Activated CD4-positive, alpha-beta memory T cell treated with anti-CD3 and anti-CD28 coated beads for 36 hours (primary cell): ENCODE measurements around the gene NRXN2. TPM values are rescaled to one million over a fixed set of nuclear protein-coding genes. Genes with fewer than 3 reads are reported as not detected.
"Not testable (repeated sequence)": the region's sequence is repeated elsewhere in the genome, so short reads cannot be mapped to it uniquely, and the experiment has no call there.

Experiments
- CTCF ChIA-PET: fragments of 350-600 bp; sonication (Branson Sonifier 250); formaldehyde crosslinking; loops from one replicate; lab custom pipeline; 2021; ENCODE audit warnings: antibody characterized with exemption, inconsistent platforms; lab: Charles Lee
- POLR2A ChIA-PET: fragments of 350-600 bp; sonication (Branson Sonifier 250); formaldehyde crosslinking; loops from one replicate; lab custom pipeline; 2021; ENCODE audit warnings: antibody characterized with exemption; lab: Charles Lee
- DNase-seq: peaks from one replicate; pipeline ENCODE4 v3.0.0-alpha.2; 2020
- H3K27ac Mint-ChIP-seq: one replicate; pipeline ENCODE4 v1.8.0; 2021; ENCODE audit warnings: mixed read lengths
- H3K27me3 Mint-ChIP-seq: one replicate; pipeline ENCODE4 v1.8.0; 2021; ENCODE audit warnings: mixed read lengths
- H3K36me3 Mint-ChIP-seq: one replicate; pipeline ENCODE4 v1.8.0; 2021; ENCODE audit warnings: mixed read lengths
- H3K4me1 Mint-ChIP-seq: one replicate; pipeline ENCODE4 v1.8.0; 2021; ENCODE audit warnings: low read depth, mixed read lengths
- H3K4me3 Mint-ChIP-seq: one replicate; pipeline ENCODE4 v1.8.0; 2021; ENCODE audit warnings: mild to moderate bottlenecking, mixed read lengths
- H3K9me3 Mint-ChIP-seq: one replicate; pipeline ENCODE4 v1.8.0; 2021; ENCODE audit warnings: mixed read lengths
- intact Hi-C: fragments of 100-400 bp; cut with micrococcal nuclease; formaldehyde crosslinking; loops from one replicate; pipeline ENCODE4 v1.15.1; 2023
- total RNA-seq, 2 experiments: library from RNA; stranded (reverse); gene quantifications; one replicate each; pipeline ENCODE4 v1.2.3, GENCODE V29; 2021

The NRXN2 gene
- total RNA-seq, 2 experiments from 2014 or later, result 0.31 to 0.41 TPM

DNA sequence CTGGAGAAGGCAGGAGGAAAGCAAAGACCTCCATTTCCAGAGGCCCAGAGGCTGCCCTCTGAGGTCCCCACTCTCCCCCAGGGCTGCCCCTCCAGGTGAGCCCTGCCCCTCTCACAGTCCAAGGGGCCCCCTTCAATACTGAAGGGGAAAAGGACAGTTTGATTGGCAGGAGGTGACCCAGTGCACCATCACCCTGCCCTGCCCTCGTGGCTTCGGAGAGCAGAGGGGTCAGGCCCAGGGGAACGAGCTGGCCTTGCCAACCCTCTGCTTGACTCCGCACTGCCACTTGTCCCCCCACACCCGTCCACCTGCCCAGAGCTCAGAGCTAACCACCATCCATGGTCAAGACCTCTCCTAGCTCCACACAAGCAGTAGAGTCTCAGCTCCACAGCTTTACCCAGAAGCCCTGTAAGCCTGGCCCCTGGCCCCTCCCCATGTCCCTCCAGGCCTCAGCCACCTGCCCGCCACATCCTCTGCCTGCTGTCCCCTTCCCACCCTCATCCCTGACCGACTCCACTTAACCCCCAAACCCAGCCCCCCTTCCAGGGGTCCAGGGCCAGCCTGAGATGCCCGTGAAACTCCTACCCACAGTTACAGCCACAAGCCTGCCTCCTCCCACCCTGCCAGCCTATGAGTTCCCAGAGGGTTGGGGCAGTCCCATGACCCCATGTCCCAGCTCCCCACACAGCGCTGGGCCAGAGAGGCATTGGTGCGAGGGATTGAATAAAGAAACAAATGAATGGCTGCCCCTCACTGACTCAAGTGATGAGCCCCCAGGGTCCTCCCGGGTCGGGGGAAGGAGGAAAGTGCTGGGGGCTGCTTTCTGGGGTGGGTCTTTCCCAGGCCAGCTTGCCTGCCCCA is 121.2 kb downstream of the NRXN2 start:
- intact Hi-C loops, result no loop called here
- no peak overlapping the region for H3K27ac Mint-ChIP-seq
- ChIA-PET CTCF (interaction anchor here (0.7 kb wide), 1 partner anchor 153 kb away, joined by 3 read pairs; no protein-coding TSS in a partner anchor), POLR2A (no interaction called here)
- peaks cover 2% of the 10 kb centered on the region for H3K27me3 Mint-ChIP-seq
- H3K9me3 Mint-ChIP-seq, result no peaks in the 10 kb centered on the region
- no peaks in the 10 kb centered on the region for H3K4me1 Mint-ChIP-seq
- H3K36me3 Mint-ChIP-seq, result no peaks in the 10 kb centered on the region
- no peak for DNase-seq
- H3K4me3 Mint-ChIP-seq, result no peak overlapping the region

DNA sequence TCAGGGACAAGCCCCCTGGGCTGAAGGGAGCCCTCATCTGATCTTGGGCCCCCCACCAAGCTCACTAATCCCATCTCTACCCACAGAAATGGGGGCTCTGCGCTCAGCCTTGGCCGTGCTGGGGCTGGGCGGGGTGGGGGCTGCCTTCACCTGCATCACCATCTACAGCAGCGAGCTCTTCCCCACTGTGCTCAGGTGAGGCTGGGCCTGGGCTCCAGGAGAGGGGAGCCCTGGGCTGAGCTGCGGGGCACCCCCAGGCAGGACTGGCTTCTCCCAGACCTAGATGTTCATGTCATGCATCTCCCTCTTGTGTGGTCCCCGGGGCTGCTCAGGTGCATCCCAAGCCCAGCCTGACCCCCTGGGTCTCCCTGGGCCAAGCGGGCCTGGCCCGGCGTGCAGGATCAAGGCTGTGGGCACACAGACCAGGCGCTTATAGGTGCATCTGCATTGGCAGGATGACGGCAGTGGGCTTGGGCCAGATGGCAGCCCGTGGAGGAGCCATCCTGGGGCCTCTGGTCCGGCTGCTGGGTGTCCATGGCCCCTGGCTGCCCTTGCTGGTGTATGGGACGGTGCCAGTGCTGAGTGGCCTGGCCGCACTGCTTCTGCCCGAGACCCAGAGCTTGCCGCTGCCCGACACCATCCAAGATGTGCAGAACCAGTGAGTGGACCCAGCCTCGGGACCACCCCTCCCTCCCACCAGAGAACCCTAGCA is 122.6 kb downstream of the NRXN2 start:
- intact Hi-C loops, result no loop called here
- Mint-ChIP-seq H3K4me3 (no peak overlapping the region), H3K27me3 (peaks cover 2% of the 10 kb centered on the region), H3K27ac (no peak overlapping the region), H3K9me3 (no peaks in the 10 kb centered on the region), H3K4me1 (no peaks in the 10 kb centered on the region), H3K36me3 (no peaks in the 10 kb centered on the region)
- ChIA-PET CTCF (no interaction called here), POLR2A (no interaction called here)
- no peak for DNase-seq

DNA sequence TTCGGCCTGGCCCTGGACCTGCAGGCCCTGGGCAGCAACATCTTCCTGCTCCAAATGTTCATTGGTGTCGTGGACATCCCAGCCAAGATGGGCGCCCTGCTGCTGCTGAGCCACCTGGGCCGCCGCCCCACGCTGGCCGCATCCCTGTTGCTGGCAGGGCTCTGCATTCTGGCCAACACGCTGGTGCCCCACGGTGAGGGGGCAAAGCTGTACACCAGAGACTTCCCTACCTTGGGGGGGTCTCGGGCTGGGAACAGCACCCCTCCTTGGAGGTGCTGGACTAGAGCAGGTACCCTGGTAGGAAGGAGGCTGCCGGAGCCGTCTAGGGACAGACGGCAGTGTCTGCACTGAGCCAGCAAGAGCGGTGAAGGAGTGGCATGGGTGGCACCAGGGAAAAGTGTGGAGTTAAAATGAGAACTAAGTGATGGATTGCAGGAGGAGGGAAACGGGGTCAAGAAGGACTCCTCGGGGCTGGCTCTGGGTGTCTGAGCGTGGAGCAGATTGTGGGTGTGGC is 123.2 kb downstream of the NRXN2 start:
- H3K27me3 Mint-ChIP-seq, result peaks cover 2% of the 10 kb centered on the region
- H3K4me1 Mint-ChIP-seq, result no peaks in the 10 kb centered on the region
- POLR2A ChIA-PET, result no interaction called here
- H3K4me3 Mint-ChIP-seq, result no peak overlapping the region
- H3K9me3 Mint-ChIP-seq, result no peaks in the 10 kb centered on the region
- intact Hi-C loops, result no loop called here
- no peak overlapping the region for H3K27ac Mint-ChIP-seq
- H3K36me3 Mint-ChIP-seq, result no peaks in the 10 kb centered on the region
- DNase-seq, result no peak
- CTCF ChIA-PET, result no interaction called here

DNA sequence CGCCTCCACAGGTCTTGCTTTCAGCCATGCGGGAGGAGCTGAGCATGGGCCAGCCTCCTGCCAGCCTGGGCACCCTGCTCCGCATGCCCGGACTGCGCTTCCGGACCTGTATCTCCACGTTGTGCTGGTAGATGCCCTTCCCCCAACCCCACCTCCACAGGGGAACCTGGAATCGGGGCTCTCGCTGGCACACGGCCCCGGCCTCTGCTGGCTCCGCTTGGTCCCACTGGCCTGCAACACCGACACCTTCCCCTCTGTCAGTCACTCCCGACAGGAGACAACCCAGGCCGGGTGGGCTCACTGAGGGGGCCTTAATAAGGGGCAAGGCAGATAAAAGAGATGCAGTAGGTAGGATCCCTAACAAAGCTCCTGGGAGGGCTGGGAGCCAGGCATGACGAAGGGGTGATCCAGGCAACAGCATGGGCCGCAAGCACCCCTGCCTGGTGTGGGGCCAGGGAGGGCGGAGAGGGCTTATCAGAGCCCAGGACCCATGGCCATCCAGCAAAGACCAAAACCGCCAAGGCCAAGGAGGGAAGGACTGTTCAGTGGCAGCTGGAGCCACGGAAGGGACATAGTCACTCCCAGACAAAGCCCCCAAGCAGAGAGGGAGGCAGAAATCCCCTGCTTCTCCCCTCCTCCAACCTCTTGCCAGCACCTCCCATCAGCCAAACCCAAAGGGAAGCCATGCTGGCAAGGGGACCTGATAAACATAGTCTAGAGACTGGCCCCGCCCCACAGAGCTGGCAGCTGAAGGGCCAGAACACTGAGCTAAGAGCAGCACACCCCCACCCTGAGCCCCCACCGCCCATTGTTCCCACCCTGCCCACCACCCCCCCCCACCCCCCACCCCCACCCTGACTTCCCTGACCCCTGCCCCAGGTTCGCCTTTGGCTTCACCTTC is 124.0 kb downstream of the NRXN2 start:
- H3K9me3 Mint-ChIP-seq, result no peaks in the 10 kb centered on the region
- H3K4me3 Mint-ChIP-seq, result no peak overlapping the region
- ChIA-PET POLR2A (no interaction called here), CTCF (no interaction called here)
- no peaks in the 10 kb centered on the region for H3K36me3 Mint-ChIP-seq
- H3K27me3 Mint-ChIP-seq, result no peaks in the 10 kb centered on the region
- no peak for DNase-seq
- no peak overlapping the region for H3K27ac Mint-ChIP-seq
- intact Hi-C loops, result no loop called here
- H3K4me1 Mint-ChIP-seq, result no peaks in the 10 kb centered on the region

DNA sequence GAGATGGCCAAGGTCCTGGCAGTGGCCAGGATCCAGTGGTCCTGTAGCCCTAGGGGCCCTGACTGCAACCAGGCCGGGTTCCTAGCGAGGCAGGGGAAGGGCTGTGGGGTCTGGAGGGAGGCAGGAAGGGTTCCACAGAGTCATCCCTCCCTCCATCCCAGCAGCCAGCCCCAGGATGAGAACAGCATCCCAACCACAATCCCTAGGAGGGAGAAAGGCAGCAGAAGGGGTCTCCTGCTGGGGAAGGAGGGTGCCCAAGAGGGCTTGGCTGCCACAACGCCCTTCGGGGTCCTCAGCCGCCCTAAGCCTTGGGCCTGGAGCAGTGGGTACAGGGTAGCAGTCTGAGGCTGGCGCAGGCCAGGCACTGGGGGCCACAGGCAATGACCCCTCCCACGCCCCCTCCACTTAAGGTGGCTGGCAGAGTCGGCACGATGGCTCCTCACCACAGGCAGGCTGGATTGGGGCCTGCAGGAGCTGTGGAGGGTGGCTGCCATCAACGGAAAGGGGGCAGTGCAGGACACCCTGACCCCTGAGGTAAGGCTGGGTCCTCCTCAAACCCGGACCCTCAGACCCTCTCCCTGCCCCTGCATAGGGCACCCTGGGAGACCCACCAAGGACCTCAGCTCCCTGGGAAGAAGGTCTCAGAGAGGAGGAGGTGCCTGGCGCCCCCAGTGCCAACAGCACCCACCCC is 124.7 kb downstream of the NRXN2 start:
- Mint-ChIP-seq H3K4me1 (no peaks in the 10 kb centered on the region), H3K4me3 (no peak overlapping the region), H3K36me3 (no peaks in the 10 kb centered on the region), H3K9me3 (no peaks in the 10 kb centered on the region), H3K27ac (no peak overlapping the region), H3K27me3 (no peaks in the 10 kb centered on the region)
- ChIA-PET POLR2A (no interaction called here), CTCF (interaction anchor here (0.9 to 1.2 kb wide), 2 partner anchors 54 to 149 kb away, joined by 3 read pairs; no protein-coding TSS in a partner anchor)
- intact Hi-C loops, result no loop called here
- DNase-seq, result no peak

DNA sequence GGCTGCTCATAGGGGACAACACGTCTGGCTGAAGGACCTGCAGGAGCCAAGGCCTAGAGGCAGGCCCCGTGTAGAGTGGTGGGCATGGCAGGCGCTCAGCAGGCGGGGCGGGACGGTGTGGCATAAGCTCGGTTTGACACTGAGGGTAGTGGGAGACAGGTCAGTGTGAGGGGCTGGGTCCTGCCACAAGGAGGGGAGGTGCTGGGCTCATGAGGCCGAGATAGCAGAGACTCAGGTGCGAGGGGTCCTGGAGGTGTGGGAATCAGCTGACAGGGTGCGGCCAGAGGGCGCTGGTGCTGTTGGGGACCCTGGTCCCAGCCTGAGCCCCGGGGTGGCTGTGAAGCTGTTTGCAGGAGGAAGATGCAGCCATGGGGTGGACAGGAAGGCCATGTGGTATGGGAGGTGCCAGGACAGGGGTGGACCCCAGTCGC is 125.3 kb downstream of the NRXN2 start:
- intact Hi-C loops, result no loop called here
- Mint-ChIP-seq H3K27ac (no peak overlapping the region), H3K27me3 (no peaks in the 10 kb centered on the region), H3K9me3 (no peaks in the 10 kb centered on the region), H3K36me3 (no peaks in the 10 kb centered on the region), H3K4me3 (no peak overlapping the region), H3K4me1 (no peaks in the 10 kb centered on the region)
- DNase-seq, result no peak
- ChIA-PET CTCF (interaction anchor here (0.9 to 1.2 kb wide), 2 partner anchors 55 to 149 kb away, joined by 3 read pairs; no protein-coding TSS in a partner anchor), POLR2A (no interaction called here)

DNA sequence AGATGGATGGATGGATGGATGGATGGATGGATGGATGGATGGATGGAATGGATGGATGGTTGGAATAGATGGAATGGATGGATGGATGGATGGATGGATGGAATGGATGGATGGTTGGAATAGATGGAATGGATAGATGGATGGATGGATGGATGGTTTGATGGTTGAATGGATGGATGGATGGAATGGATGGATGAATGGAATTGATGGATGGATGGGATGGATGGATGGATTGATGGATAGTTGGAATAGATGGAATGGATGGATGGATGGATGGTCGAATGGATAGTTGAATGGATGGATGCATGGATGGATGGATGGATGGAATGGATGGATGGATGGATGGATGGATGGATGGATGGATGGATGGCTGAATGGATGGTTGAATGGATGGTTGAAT is 127.1 kb downstream of the NRXN2 start:
- DNase-seq, H3K9me3 Mint-ChIP-seq, H3K27me3 Mint-ChIP-seq, H3K4me1 Mint-ChIP-seq, POLR2A ChIA-PET, CTCF ChIA-PET, intact Hi-C loops, H3K27ac Mint-ChIP-seq, H3K36me3 Mint-ChIP-seq, H3K4me3 Mint-ChIP-seq: not testable (repeated sequence)

DNA sequence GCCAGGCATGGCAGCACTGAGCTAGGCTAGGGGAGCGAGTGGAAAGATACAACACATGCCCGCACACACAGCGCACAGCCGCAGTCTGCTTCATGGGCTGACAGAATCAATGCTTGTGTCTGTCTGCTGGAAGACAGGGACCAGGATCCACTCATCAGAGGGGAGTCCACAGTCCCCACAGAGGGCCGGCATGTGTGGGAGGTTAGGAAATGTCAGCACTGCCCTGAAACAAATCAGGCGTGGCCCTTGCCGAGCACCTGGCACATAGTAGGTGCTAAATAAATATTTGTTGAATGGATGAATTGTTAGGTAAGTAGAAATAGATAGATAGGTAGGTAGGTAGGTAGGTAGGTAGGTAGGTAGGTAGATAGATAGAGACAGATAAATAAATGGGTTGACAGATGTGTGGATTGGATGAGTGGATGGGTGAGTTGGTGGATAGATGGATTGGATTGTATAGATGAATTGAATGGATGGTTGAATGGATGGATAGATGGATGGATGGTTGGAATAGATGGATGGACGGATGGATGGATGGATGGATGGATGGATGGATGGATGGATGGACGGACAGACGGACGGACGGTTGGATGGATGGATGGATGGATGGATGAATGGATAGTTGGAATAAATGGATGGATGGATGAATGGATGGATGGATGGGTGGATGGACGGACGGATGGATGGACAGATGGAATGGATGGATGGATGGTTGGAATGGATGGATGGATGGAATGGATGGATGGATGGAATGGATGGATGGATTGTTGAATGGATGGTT is 128.6 kb downstream of the NRXN2 start:
- CTCF ChIA-PET, result no interaction called here
- H3K4me1 Mint-ChIP-seq, result no peaks in the 10 kb centered on the region
- H3K27me3 Mint-ChIP-seq, result peaks cover 3% of the 10 kb centered on the region
- no peak overlapping the region for H3K27ac Mint-ChIP-seq
- no peaks in the 10 kb centered on the region for H3K36me3 Mint-ChIP-seq
- no peaks in the 10 kb centered on the region for H3K9me3 Mint-ChIP-seq
- intact Hi-C loops, result no loop called here
- POLR2A ChIA-PET, result no interaction called here
- DNase-seq, result no peak
- no peak overlapping the region for H3K4me3 Mint-ChIP-seq

DNA sequence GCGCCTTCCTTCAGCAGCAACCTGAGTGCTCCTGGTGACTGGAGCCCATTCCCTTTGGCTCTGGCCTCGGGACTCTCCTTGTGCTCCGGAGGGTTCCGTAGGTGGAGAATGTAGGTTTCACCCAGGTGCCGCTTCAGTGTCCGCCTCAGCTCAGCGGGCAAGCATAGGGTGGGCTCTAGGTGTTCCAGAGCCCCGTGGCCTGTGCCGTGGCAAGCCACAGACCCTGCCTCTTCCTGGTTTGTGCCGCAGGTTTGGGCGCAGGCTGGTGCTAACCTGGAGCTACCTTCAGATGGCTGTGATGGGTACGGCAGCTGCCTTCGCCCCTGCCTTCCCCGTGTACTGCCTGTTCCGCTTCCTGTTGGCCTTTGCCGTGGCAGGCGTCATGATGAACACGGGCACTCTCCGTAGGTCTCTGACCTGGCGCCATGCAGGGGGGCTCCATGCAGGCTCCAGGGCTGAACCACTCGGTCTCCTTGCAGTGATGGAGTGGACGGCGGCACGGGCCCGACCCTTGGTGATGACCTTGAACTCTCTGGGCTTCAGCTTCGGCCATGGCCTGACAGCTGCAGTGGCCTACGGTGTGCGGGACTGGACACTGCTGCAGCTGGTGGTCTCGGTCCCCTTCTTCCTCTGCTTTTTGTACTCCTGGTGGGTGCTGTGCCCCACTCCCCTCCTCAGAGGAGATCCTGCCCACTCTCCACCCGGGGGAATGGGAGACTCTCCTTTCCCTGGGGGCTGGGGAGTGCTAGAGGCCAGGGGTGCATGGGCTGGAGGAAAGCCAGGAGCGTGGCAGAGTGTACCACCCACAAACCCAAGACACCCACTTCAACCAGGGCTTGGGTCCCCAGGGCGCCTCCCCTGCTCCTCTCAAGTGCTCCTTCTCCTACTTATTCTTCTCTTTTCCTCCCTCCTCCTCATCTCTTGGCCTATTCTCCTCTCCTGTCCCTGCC is 129.6 kb downstream of the NRXN2 start:
- CTCF ChIA-PET, result no interaction called here
- Mint-ChIP-seq H3K4me3 (no peak overlapping the region), H3K4me1 (no peaks in the 10 kb centered on the region), H3K27me3 (peaks cover 6% of the 10 kb centered on the region), H3K36me3 (no peaks in the 10 kb centered on the region), H3K27ac (no peak overlapping the region), H3K9me3 (peaks cover 4% of the 10 kb centered on the region)
- POLR2A ChIA-PET, result no interaction called here
- intact Hi-C loops, result no loop called here
- no peak for DNase-seq

DNA sequence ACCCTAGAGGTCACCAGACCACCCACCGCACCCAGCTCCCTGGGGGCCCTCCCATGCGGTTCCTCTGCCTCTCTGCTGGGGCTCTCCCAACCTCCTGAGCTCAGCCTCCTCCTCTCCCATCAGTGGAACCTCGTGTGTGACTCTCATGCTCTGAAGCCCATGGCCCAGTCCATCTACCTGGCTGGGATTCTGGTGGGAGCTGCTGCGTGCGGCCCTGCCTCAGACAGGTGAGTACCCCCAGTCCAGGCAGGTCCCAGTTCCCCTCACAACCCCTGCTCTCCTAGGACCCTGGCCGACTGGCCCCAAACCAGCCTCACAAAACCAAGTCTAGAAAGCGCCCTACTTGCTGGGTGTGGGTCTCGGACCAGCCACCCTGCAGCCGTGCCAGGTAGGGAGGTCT is 130.3 kb downstream of the NRXN2 start:
- ChIA-PET POLR2A (no interaction called here), CTCF (no interaction called here)
- Mint-ChIP-seq H3K36me3 (no peaks in the 10 kb centered on the region), H3K4me1 (no peaks in the 10 kb centered on the region), H3K27me3 (peaks cover 9% of the 10 kb centered on the region), H3K9me3 (peaks cover 10% of the 10 kb centered on the region), H3K4me3 (no peak overlapping the region), H3K27ac (no peak overlapping the region)
- DNase-seq, result no peak
- intact Hi-C loops, result no loop called here
